CD14-positive monocyte (primary cell): ENCODE measurements around the gene EDN3. TPM values are rescaled to one million over a fixed set of nuclear protein-coding genes. Genes with fewer than 3 reads are reported as not detected.

Experiments used
- DNase-seq, 3 donors: peaks; one replicate each; pipeline ENCODE4 v3.0.0-alpha.2; 2011 to 2022
- H2AFZ ChIP-seq: 2 replicates; pipeline ENCODE4 v1.6.0; 2012; ENCODE audit warnings: mild to moderate bottlenecking, low read depth, low read length, inconsistent platforms; ENCODE audit not compliant: insufficient read depth, poor library complexity, severe bottlenecking
- H3K27ac ChIP-seq, 2 donors: 1 replicate in 1 of 2; 2 replicates in 1 of 2; pipeline ENCODE4 v1.5.1; 2012 to 2013; ENCODE audit warnings: low read length in 2 of 2, control low read depth in 1 of 2, inconsistent platforms in 1 of 2, low read depth in 1 of 2, mild to moderate bottlenecking in 1 of 2
- H3K27me3 ChIP-seq, 2 donors: one replicate each; pipeline versions ENCODE4 v1.6.0 to v1.6.1; 2011 to 2013; ENCODE audit warnings: low read length in 2 of 2; ENCODE audit not compliant: control insufficient read depth in 2 of 2, insufficient read depth in 2 of 2
- H3K36me3 ChIP-seq, 2 donors: replicated peaks in 1 of 2; 1 replicate in 1 of 2; 2 replicates in 1 of 2; pipeline versions ENCODE4 v1.5.1 to v1.6.1; 2012 to 2013; ENCODE audit warnings: low read length in 2 of 2, control low read depth in 1 of 2, inconsistent platforms in 1 of 2, mild to moderate bottlenecking in 1 of 2; ENCODE audit not compliant: insufficient read depth in 2 of 2, control insufficient read depth in 1 of 2
- H3K4me1 ChIP-seq, 2 donors: 1 replicate in 1 of 2; 2 replicates in 1 of 2; pipeline versions ENCODE4 v1.5.1 to v1.6.1; 2012 to 2013; ENCODE audit warnings: low read length in 2 of 2, control low read depth in 1 of 2, inconsistent platforms in 1 of 2, mild to moderate bottlenecking in 1 of 2, moderate library complexity in 1 of 2; ENCODE audit not compliant: insufficient read depth in 2 of 2, control insufficient read depth in 1 of 2
- H3K4me2 ChIP-seq: replicated peaks from 2 replicates; pipeline ENCODE3; 2012; ENCODE audit warnings: low read length, moderate library complexity, mild to moderate bottlenecking; ENCODE audit not compliant: poor library complexity, severe bottlenecking; ENCODE audit errors: extremely low read depth
- H3K4me3 ChIP-seq, 3 experiments: fragments of 200-600 bp in 1 of 3; sonication (generic) in 1 of 3; replicated peaks in 1 of 3; 1 replicate in 2 of 3; 2 replicates in 1 of 3; pipeline ENCODE4 v1.5.1; 2011 to 2013; ENCODE audit warnings: low read length in 3 of 3, mild to moderate bottlenecking in 3 of 3, control low read depth in 2 of 3, low read depth in 2 of 3, inconsistent platforms in 1 of 3, moderate library complexity in 1 of 3
- H3K79me2 ChIP-seq: 2 replicates; pipeline ENCODE4 v1.6.0; 2012; ENCODE audit warnings: mild to moderate bottlenecking, control low read depth, inconsistent platforms, low read length, moderate library complexity; ENCODE audit not compliant: insufficient read depth
- H3K9ac ChIP-seq: 2 replicates; pipeline ENCODE4 v1.6.0; 2017; ENCODE audit warnings: low read length, mild to moderate bottlenecking; ENCODE audit not compliant: insufficient read depth, poor library complexity, severe bottlenecking
- H3K9me3 ChIP-seq, 2 donors: replicated peaks in 1 of 2; 1 replicate in 1 of 2; 2 replicates in 1 of 2; pipeline versions ENCODE4 v1.5.1 to v1.6.1; 2012 to 2013; ENCODE audit warnings: low read length in 2 of 2, control low read depth in 1 of 2; ENCODE audit not compliant: control insufficient read depth in 1 of 2, insufficient read depth in 1 of 2
- H4K20me1 ChIP-seq: 2 replicates; pipeline ENCODE4 v1.6.0; 2012; ENCODE audit warnings: mild to moderate bottlenecking, low read length, control low read depth, moderate library complexity; ENCODE audit not compliant: insufficient read depth
- H3K27ac Mint-ChIP-seq, 7 donors: one replicate each; pipeline ENCODE4 v1.8.0; 2020; ENCODE audit warnings: mild to moderate bottlenecking in 7 of 7, mixed read lengths in 7 of 7, moderate library complexity in 6 of 7, inconsistent platforms in 2 of 7
- H3K27me3 Mint-ChIP-seq, 3 donors: one replicate each; pipeline ENCODE4 v1.8.0; 2021 to 2022; ENCODE audit warnings: low read depth in 3 of 3, mild to moderate bottlenecking in 3 of 3, mixed read lengths in 3 of 3, moderate library complexity in 3 of 3, inconsistent platforms in 1 of 3
- H3K36me3 Mint-ChIP-seq, 2 donors: one replicate each; pipeline ENCODE4 v1.8.0; 2020; ENCODE audit warnings: mixed read lengths in 2 of 2, inconsistent platforms in 1 of 2, mild to moderate bottlenecking in 1 of 2
- H3K4me1 Mint-ChIP-seq: one replicate; pipeline ENCODE4 v1.8.0; 2020; ENCODE audit warnings: mild to moderate bottlenecking, mixed read lengths
- H3K4me3 Mint-ChIP-seq, 2 donors: one replicate each; pipeline ENCODE4 v1.8.0; 2020; ENCODE audit warnings: mild to moderate bottlenecking in 2 of 2, mixed read lengths in 2 of 2, moderate library complexity in 1 of 2
- H3K9me3 Mint-ChIP-seq, 7 donors: one replicate each; pipeline ENCODE4 v1.8.0; 2020 to 2022; ENCODE audit warnings: mixed read lengths in 7 of 7, mild to moderate bottlenecking in 6 of 7, moderate library complexity in 6 of 7, inconsistent platforms in 2 of 7
- CTCF ChIP-seq: fragments of 200-600 bp; IDR thresholded peaks from one replicate; pipeline ENCODE4 v1.8.0; 2022; ENCODE audit warnings: antibody characterized with exemption, mild to moderate bottlenecking
- WGBS: methylation state at CpG from one replicate; pipeline ENCODE4 v1.1.5; 2013; ENCODE audit warnings: missing lambda C conversion rate; ENCODE audit not compliant: insufficient coverage; 5-methylcytosine and 5-hydroxymethylcytosine counted together
- intact Hi-C, 2 donors: fragments of 100-400 bp; cut with micrococcal nuclease; formaldehyde crosslinking; loops; one replicate each; pipeline versions ENCODE4 v1.15.0 to v1.15.1; 2023
- polyA plus RNA-seq, 3 donors: library from polyadenylated mRNA; depleted of rRNA in 1 of 3; unstranded in 2 of 3; stranded (reverse) in 1 of 3; fragments of 300-500 nt in 2 of 3; fragments of >200 nt in 1 of 3; fragmentation: Illumina TruSeq in 2 of 3; gene quantifications; 1 replicate in 2 of 3; 2 replicates in 1 of 3; pipeline ENCODE4 v1.2.3, GENCODE V29; 2012 to 2021

The EDN3 gene
- polyA plus RNA-seq, 3 donors: not detected

GRCh38 chr20:59352990-59353389 is 52.6 kb downstream of the EDN3 start:
- Histone ChIP-seq H2AFZ (no peak overlapping the region), H3K4me3 (no peak overlapping the region), H3K9ac (no peak overlapping the region), H3K79me2 (no peaks in the 10 kb centered on the region), H3K36me3 (no peaks in the 10 kb centered on the region), H4K20me1 (no peaks in the 10 kb centered on the region), H3K27ac (no peak overlapping the region), H3K9me3 (no peaks in the 10 kb centered on the region), H3K4me1 (no peaks in the 10 kb centered on the region), H3K27me3 (no peaks in the 10 kb centered on the region), H3K4me2 (no peak overlapping the region)
- Mint-ChIP-seq H3K27ac (no peak overlapping the region), H3K4me3 (no peak overlapping the region), H3K4me1 (peaks cover 2% of the 10 kb centered on the region), H3K27me3 (peaks cover 0 to 1% (median 0%) of the 10 kb centered on the region in 3 donors), H3K9me3 (peaks cover 0 to 5% (median 0%) of the 10 kb centered on the region in 7 donors), H3K36me3 (no peaks in the 10 kb centered on the region)
- DNase-seq: no peak
- intact Hi-C loops: no loop called here
- WGBS: 96% methylated on average over 7 of the region's 9 CpGs
- TF ChIP-seq CTCF: no peak

- no peak overlapping the region for H3K4me3 Mint-ChIP-seq
- DNase-seq: no peak
- H3K4me1 Mint-ChIP-seq: peaks cover 6% of the 10 kb centered on the region
- no peaks in the 10 kb centered on the region for H3K36me3 ChIP-seq
- H2AFZ ChIP-seq: no peak overlapping the region
- no peak overlapping the region for H3K9ac ChIP-seq
- no peaks in the 10 kb centered on the region for H3K9me3 ChIP-seq
- no peak overlapping the region for H3K4me3 ChIP-seq
- H3K4me1 ChIP-seq: no peaks in the 10 kb centered on the region
- no peak overlapping the region for H3K4me2 ChIP-seq
- TF ChIP-seq CTCF: no peak
- H3K27me3 Mint-ChIP-seq: peaks cover 0 to 1% (median 0%) of the 10 kb centered on the region in 3 donors
- peaks cover 0 to 5% (median 0%) of the 10 kb centered on the region in 7 donors for H3K9me3 Mint-ChIP-seq
- 95% methylated on average over 5 of the region's 6 CpGs for WGBS
- no peaks in the 10 kb centered on the region for H3K79me2 ChIP-seq
- no peaks in the 10 kb centered on the region for H3K36me3 Mint-ChIP-seq
- intact Hi-C loops: no loop called here
- H3K27ac Mint-ChIP-seq: no peak overlapping the region
- H3K27me3 ChIP-seq: no peaks in the 10 kb centered on the region
- no peak overlapping the region for H3K27ac ChIP-seq
- no peaks in the 10 kb centered on the region for H4K20me1 ChIP-seq
Measured at GRCh38 chr20:59354460-59354859, 54.0 kb downstream of the EDN3 start.
